Activated T-cell treated with anti-CD3 and anti-CD28 coated beads for 48 hours (primary cell): ENCODE data around the gene GTF3C4.

Source experiments
- DNase-seq: peaks from one replicate; pipeline ENCODE4 v3.0.0-alpha.2; 2020; ENCODE audit warnings: low read depth

GTF3C4 gene

DNA sequence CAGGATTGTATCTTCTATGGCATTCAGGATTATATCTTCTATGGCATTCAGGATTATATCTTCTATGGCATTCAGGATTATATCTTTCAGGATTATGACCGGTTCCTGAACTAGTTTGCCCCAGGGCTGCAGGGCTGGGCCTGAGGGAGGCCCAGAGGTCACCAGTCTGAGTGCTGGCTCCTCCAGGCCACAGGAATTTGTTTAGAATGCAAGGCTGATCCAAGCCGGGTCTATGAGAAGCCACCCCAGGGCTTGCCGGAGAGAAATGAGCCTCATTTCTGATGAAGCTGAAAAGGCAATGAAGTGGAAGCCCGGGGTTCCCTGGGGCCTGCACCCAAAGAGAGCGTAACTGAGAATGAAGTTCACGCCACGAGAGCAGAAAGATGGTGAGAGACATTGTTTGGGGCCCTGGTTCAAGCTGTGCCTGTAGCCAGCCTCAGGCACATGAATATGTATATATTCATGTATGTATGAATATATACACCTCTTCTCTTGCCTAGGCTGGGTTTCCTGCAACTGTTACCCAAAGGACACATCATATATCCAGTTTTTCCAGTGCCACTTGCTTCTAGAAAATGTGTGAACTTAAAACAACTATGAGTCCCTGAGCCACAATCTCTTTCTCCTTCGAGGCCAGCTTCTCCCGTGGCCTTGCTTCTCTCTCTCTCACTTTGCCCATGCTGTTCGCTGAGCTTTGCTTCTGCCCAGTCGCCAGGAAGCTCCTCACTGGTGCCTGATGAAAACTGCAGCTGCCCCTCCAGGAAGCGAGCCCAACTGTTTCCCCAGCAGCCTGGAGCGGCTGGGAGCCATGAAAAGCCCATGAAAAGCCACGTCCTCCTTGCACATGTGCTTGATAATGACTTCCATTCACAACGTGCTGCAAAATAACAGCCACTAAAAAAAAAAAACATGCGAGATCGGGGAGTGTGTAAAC lies 62.3 kb downstream of the GTF3C4 start:
- DNase-seq, result no peak

DNA sequence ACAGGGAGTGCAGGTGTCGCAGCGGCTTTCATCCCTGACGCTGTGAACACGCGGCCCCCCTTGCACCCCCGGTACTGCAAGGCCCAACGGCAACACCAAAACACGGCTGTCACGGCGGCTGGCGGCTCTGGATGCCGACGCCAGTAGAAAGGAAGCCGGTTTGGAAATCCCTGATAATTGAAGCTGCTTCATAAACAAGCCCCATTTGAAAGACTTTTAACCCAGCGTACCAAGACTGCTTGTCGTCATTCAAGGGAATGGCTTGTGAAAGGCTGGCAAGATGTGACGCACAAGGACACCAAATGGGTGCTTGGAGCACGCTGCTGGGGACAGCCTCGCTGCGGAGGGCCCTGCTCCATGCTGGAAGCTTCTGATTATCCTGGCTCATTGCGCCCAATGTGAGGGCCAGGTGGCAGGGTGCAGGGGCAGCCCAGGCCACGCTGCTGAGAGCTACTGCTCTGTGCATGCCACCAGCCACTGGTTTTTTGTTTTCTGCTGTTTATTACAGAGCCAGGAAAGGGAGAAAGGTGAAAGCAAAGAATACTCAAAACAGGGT lies 63.1 kb downstream of the GTF3C4 start:
- no peak for DNase-seq

DNA sequence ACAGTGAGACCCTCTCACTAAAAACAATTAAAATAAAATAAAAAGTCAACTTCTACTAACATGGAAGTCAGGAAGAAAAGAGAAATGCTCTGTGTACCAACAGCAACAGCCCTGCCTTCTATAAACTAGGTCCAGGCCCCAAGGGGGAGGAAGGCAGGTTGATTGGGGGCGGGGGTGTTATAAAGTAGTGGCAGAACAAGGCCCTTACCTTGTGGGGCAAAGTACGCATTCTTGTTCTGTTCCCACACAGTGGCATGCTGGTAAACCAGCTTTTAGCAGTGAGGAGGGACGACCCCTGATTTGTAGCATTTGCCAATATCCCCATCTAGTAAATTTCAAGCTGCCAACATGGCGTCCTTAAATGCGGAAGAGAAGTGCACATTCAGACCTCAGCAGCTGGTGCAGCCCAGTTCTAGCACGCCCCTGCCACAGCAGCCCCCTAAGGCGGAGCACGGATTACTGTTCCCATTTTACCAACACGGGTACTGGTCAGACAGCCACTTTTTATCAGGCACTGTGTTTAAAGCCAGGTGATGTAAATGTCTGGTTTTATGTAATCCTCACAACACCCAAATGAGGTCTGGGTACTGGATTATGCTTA lies 69.5 kb downstream of the GTF3C4 start:
- no peak for DNase-seq

DNA sequence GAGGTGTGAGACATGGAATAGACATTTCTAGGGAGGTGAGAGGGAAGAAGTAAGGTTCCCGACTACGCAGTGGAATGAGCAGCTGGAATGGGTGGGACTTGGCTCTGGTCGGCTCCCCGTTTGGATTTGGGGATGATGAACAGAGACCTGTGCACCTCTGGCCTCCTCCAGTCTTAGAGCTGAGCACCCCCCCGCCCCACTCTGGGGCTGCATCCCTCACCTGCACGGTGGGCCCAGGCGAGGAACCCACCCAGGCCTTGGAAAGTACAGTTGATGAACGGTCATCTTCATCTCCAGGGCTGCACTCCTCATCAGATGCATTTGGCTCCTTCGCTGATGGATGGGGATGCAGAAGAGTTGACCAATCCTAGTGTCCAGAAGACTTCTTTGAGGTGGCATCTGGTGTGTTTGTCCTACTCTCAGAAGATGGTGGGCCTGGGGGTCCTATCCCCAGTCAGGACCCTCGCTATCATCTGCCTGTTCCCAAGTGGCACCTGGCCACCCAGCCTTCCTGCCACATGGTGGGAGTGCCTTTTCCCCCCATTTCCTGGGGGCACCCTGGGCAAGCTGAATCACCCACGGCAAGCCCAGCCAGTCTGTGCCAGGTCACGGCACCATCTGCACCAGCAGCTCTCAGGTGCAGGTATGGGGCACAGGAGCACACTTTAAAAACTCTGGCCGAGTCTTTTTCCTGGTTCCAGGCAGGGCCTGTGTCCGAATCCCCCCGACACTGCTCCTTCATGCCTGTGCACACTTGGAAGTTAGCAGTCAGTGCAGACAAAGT lies 70.5 kb downstream of the GTF3C4 start:
- DNase-seq, result no peak

DNA sequence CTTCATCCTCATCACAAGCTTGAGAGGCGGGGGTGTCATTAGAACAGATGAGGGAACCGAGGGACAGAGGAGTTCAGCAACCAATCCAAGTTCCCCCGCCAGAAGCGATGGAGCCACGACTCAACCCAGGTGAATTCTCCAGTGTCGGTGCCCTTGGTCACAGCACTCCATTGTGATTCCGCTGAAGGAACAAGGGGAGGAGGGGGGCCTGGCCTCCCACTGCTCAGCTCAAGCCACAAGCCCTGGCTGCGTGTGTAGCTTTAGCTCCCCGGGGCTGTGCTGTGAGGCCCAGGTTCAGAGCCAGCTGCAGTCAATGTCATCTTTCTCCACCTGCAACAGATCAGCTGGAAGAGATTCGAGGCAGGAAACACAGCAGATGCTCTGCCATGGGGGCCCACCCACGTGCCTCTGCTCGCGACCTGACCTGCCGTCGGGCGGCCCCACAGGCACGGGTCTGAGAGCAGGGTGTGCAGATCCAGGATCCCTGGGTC lies 72.6 kb downstream of the GTF3C4 start:
- no peak for DNase-seq

DNA sequence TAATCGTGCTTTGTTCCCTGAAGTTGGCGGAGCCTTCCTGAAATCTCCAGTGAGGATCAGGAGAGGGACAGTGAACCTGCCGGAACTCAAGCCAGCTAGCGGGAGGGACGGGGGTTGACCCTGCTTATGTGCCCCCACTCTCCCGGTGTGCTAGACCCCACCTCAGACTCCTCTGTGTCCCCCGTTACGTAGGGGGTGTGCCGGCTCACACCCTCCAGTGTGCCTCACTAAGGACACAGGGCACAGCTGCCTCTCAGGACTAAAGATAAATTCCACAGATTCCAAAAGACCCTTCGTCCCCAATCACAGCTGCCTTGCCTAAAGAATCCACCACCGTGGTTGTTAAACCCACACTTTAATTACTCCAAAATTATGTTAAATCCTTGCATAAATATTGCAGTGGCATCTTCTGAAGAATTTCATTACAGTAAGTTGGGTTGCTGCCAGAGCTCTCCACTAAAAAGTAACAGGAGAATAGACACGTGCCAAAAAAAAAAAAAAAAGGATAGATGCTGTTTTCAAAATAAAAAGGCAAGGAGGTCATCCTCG lies 73.7 kb downstream of the GTF3C4 start:
- no peak for DNase-seq
